Adrenal gland (tissue), 12 donors: ENCODE measurements around the gene TNIP2. TPM values are rescaled to one million over a fixed set of nuclear protein-coding genes. Genes with fewer than 3 reads are reported as not detected.

Experiments used
- DNase-seq, 7 donors: peaks; one replicate each; pipeline ENCODE4 v3.0.0-alpha.2; 2019 to 2020
- H3K27ac ChIP-seq, 5 donors: fragments of 200-600 bp; sonication (generic) in 4 of 5; 1 replicate in 3 of 5; 2 replicates in 2 of 5; pipeline versions ENCODE4 v1.5.1 to v1.8.0; 2016 to 2020; ENCODE audit warnings: mild to moderate bottlenecking in 1 of 5
- H3K27me3 ChIP-seq: fragments of 200-600 bp; 2 replicates; pipeline ENCODE4 v1.8.0; 2021
- H3K36me3 ChIP-seq, 2 donors: fragments of 200-600 bp; replicated peaks in 1 of 2; 1 replicate in 1 of 2; 2 replicates in 1 of 2; pipeline versions ENCODE4 v1.5.1 to v1.8.0; 2018 to 2022
- H3K4me1 ChIP-seq, 2 donors: fragments of 200-600 bp; replicated peaks in 1 of 2; 1 replicate in 1 of 2; 2 replicates in 1 of 2; pipeline versions ENCODE4 v1.5.1 to v1.8.0; 2018 to 2021
- H3K4me3 ChIP-seq, 4 donors: fragments of 200-600 bp; sonication (generic) in 3 of 4; one replicate each; pipeline ENCODE4 v1.5.1; 2016 to 2018
- H3K9me3 ChIP-seq, 3 donors: fragments of 200-600 bp; sonication (generic) in 1 of 3; replicated peaks in 1 of 3; 1 replicate in 2 of 3; 2 replicates in 1 of 3; pipeline versions ENCODE4 v1.5.1 to v1.8.0; 2016 to 2021
- POLR2A ChIP-seq, 2 donors: fragments of 450-650 bp; IDR thresholded peaks; one replicate each; pipeline ENCODE4 v1.6.1; 2017; ENCODE audit warnings: antibody characterized with exemption in 2 of 2, mild to moderate bottlenecking in 2 of 2, moderate library complexity in 1 of 2
- WGBS, 4 donors: extraction: QIAGEN DNeasy Blood & Tissue Kit in 2 of 4; methylation state at CpG; one replicate each; pipeline versions ENCODE4 v1.1.5 to v1.1.7; 2013 to 2017; 5-methylcytosine and 5-hydroxymethylcytosine counted together
- intact Hi-C, 2 donors: fragments of 100-400 bp; cut with DNase I; formaldehyde crosslinking; loops; one replicate each; pipeline versions ENCODE4 v1.14.1 to v1.15.0; 2022 to 2023
- polyA plus RNA-seq, 3 donors: library from polyadenylated mRNA; stranded (reverse); fragments of 200-250 nt in 2 of 3; fragments of 350-450 nt in 1 of 3; fragmentation: Illumina TruSeq in 1 of 3; extraction: RNeasy Lipid Tissue Mini Kit (QIAGEN cat#74804) in 1 of 3; gene quantifications; one replicate each; pipeline ENCODE4 v1.2.3, GENCODE V29; 2013 to 2014
- total RNA-seq, 9 donors: library from RNA; depleted of rRNA in 4 of 9; stranded (reverse); fragments of >200 nt in 4 of 9; fragments of 120-200 nt in 1 of 9; fragmentation: NEBNext Ultra II Directional in 1 of 9; extraction: Animal tissue kit (Norgen Biotek cat#: 25700) in 1 of 9; gene quantifications; one replicate each; pipeline versions ENCODE4 v1.1.0 to v1.2.4, GENCODE V29; 2013 to 2023
- TF ChIP-seq, protein P1 (sequence below), 6 experiments: fragments of 450-650 bp in 4 of 6; fragments of 200-600 bp in 2 of 6; sonication (generic) in 1 of 6; IDR thresholded peaks; 1 replicate in 5 of 6; 2 replicates in 1 of 6; pipeline versions ENCODE4 v1.5.1 to v1.8.0; 2016 to 2021; ENCODE audit warnings: antibody characterized with exemption in 6 of 6, mild to moderate bottlenecking in 2 of 6, moderate library complexity in 1 of 6
- donor health status: healthy with polysubstance abuse.
- donor health status: Bipolar disorder and iron deficiency.
- donor health status: DM: yes; HTN: yes; CAD: no.
- donor health status: DM: no; HTN: no; CAD: no.
- donor health status: DM: no; HTN: no; CAD: no.
- donor health status: DM: yes; HTN: yes; CAD: no.

TNIP2 gene
- total and polyA plus RNA-seq, 12 donors, result 7.8 to 57.7 (median 35.7) TPM

DNA sequence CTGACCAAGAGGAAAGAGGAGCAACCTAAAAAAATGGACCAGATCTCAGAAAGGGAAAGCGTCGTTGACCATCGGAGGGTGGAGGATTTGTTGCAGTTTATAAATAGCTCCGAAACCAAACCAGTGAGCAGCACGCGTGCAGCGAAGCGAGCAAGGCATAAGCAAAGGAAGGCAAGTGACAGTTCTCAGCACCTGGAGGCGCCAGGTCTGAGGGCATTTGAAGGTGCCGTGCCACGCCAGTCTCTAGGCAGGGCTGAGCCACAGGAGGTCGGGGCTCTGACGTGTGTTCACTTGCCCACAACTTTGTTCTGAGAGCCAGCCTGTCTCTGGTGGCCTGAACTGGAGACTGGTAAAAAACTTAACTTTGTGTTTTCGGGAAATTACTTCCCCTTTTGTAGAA is 59.7 kb downstream of the TNIP2 start:
- WGBS, 4 donors, result 89 to 97% (median 94%) methylated on average over 14 of the region's 14 CpGs
- no peak overlapping the region for H3K4me3 ChIP-seq
- H3K27me3 ChIP-seq, result no peaks in the 10 kb centered on the region
- no peaks in the 10 kb centered on the region for H3K9me3 ChIP-seq
- no peaks in the 10 kb centered on the region for H3K4me1 ChIP-seq
- H3K27ac ChIP-seq, result no peak overlapping the region
- DNase-seq, result no peak
- H3K36me3 ChIP-seq, result peaks cover 0 to 96% of the 10 kb centered on the region in 2 donors
- intact Hi-C loops, result no loop called here
- TF ChIP-seq, protein P1, sequence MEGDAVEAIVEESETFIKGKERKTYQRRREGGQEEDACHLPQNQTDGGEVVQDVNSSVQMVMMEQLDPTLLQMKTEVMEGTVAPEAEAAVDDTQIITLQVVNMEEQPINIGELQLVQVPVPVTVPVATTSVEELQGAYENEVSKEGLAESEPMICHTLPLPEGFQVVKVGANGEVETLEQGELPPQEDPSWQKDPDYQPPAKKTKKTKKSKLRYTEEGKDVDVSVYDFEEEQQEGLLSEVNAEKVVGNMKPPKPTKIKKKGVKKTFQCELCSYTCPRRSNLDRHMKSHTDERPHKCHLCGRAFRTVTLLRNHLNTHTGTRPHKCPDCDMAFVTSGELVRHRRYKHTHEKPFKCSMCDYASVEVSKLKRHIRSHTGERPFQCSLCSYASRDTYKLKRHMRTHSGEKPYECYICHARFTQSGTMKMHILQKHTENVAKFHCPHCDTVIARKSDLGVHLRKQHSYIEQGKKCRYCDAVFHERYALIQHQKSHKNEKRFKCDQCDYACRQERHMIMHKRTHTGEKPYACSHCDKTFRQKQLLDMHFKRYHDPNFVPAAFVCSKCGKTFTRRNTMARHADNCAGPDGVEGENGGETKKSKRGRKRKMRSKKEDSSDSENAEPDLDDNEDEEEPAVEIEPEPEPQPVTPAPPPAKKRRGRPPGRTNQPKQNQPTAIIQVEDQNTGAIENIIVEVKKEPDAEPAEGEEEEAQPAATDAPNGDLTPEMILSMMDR (IDR thresholded peaks at IDR 0.05), result no peak
- TF ChIP-seq POLR2A (IDR thresholded peaks at IDR 0.05), result no peak

DNA sequence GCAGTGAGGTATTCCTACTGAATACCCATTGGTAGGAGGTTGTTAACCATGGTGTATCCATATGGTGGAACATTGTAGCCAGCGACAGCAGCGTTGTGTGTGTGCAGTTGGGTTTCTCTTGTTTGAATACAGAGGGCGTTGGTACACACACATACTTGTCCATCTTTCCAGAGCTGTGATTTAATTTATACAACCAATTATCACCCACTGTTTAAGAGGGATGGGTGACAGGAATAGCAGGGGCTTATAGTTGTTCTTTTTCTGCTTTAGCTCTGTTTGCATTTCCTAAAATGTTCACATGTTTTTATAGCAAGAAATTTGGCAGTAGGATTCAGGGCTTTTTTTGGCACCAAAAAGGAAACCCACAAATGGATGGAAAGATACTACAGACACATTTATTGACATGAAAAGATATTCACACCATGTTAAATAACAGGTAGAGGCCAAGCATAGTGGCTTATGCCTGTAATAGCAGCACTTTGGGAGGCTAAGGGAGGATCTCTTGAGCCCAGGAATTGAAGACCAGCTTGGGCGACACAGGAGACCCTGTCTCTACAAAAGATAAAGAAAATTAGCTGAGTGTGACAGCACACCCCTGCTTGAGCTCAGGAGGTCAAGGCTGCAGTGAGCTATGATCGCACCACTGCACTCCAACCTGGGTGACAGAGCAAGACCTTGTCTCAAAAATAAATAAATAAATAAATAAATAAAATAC is 60.6 kb downstream of the TNIP2 start:
- no peak for DNase-seq
- no peak for TF ChIP-seq POLR2A (IDR thresholded peaks at IDR 0.05)
- intact Hi-C loops, result no loop called here
- Histone ChIP-seq H3K27me3 (no peaks in the 10 kb centered on the region), H3K4me3 (no peak overlapping the region), H3K36me3 (peaks cover 0 to 96% of the 10 kb centered on the region in 2 donors), H3K9me3 (no peaks in the 10 kb centered on the region), H3K27ac (no peak overlapping the region), H3K4me1 (no peaks in the 10 kb centered on the region)
- WGBS, 4 donors, result 76 to 85% (median 82%) methylated on average over 5 of the region's 5 CpGs

DNA sequence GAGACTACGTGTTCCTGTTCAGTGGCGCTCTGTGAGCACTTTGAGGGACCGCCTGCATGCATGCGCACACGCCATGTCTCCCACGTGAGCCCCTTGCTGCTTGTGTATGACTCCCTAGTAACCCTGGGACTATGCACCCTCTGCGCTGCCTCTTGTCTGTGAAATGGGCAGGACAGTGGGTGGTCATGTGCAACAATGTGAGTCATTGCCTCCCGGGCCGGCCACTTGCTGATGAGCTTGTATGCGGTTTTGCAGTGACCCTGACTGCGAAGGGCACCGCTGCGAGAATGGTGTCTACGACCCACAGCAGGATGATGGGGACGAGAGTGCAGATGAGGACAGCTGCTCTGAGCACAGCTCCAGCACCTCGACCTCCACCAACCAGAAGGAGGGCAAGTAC is 61.4 kb downstream of the TNIP2 start:
- TF ChIP-seq POLR2A (IDR thresholded peaks at IDR 0.05), result no peak
- TF ChIP-seq, protein P1 (IDR thresholded peaks at IDR 0.05), result no peak
- 64 to 70% (median 66%) methylated on average over 9 to 16 of the region's 16 CpGs for WGBS, 4 donors
- H3K9me3 ChIP-seq, result no peaks in the 10 kb centered on the region
- H3K27ac ChIP-seq, result no peak overlapping the region
- peak; percentile 45 to 83 (median 76) for DNase-seq
- H3K27me3 ChIP-seq, result no peaks in the 10 kb centered on the region
- no peaks in the 10 kb centered on the region for H3K4me1 ChIP-seq
- H3K36me3 ChIP-seq, result peaks cover 0 to 95% of the 10 kb centered on the region in 2 donors
- intact Hi-C loops, result no loop called here
- H3K4me3 ChIP-seq, result no peak overlapping the region

DNA sequence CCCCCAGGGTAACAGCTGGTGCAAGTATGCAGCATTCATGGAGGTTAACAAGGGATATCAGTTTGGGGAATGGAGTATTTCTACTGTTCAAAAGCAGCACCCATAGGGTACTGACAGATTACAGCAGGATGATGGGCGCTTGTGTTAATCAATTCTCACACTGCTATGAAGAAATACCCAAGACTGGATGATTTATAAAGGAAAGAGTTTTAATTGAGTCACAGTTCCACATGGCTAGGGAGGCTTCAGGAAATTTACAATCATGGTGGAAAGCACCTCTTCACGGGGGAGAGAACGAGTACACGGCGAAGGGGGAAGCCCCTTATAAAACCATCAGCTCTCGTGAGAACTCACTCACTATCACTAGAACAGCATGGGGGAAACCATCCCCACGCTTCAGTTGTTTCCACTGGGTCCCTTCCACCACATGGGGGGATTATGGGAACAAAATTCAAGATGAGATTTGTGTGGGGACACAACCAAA is 64.1 kb downstream of the TNIP2 start:
- peak in 1 of 7 donors; percentile 6 for DNase-seq
- Histone ChIP-seq H3K27ac (no peak overlapping the region), H3K4me3 (no peak overlapping the region), H3K4me1 (no peaks in the 10 kb centered on the region), H3K9me3 (no peaks in the 10 kb centered on the region), H3K27me3 (no peaks in the 10 kb centered on the region), H3K36me3 (peaks cover 0 to 89% of the 10 kb centered on the region in 2 donors)
- intact Hi-C loops, result no loop called here
- 90 to 95% (median 93%) methylated on average over 7 of the region's 7 CpGs for WGBS, 4 donors
- TF ChIP-seq, protein P1 (IDR thresholded peaks at IDR 0.05), result no peak

Other genes with a start within 250 kb of the TNIP2 start
- gene FAM193A, start 219.7 kb downstream of the TNIP2 start, total RNA-seq, result 10 to 100 TPM; 13.8 to 30.8 (median 23.3) TPM
- 10 to 100 TPM; 12.9 to 30.5 (median 22.8) TPM for gene FAM193A, start 219.7 kb downstream of the TNIP2 start, polyA plus RNA-seq
- gene SH3BP2, start 36.7 kb upstream of the TNIP2 start, total RNA-seq, result 10 to 100 TPM; 10.8 to 81.2 (median 37.4) TPM
- 100 to 1,000 TPM in 1 of 3 donors, 10 to 100 TPM in 1, 1 to 10 TPM in 1; 7.7 to 160 (median 35.2) TPM for gene SH3BP2, start 36.7 kb upstream of the TNIP2 start, polyA plus RNA-seq
- gene ADD1, start 87.5 kb upstream of the TNIP2 start, total RNA-seq, result 100 to 1,000 TPM; 143 to 290 (median 225) TPM
- 100 to 1,000 TPM; 134 to 468 (median 338) TPM for gene ADD1, start 87.5 kb upstream of the TNIP2 start, polyA plus RNA-seq
- gene NOP14, start 207.1 kb upstream of the TNIP2 start, total RNA-seq, result 10 to 100 TPM; 16.4 to 56.5 (median 25.5) TPM
- 10 to 100 TPM; 20.9 to 41.6 (median 25.5) TPM for gene NOP14, start 207.1 kb upstream of the TNIP2 start, polyA plus RNA-seq
- 10 to 100 TPM in 1 of 9 donors, 1 to 10 TPM in 8; 4.7 to 29.2 (median 7.7) TPM for gene GRK4, start 207.2 kb upstream of the TNIP2 start, total RNA-seq
- 10 to 100 TPM in 2 of 3 donors, 1 to 10 TPM in 1; 8.1 to 20.1 (median 10.2) TPM for gene GRK4, start 207.2 kb upstream of the TNIP2 start, polyA plus RNA-seq